ENCODE measurements around the gene RTCB.
"Not testable (repeated sequence)": the region's sequence is repeated elsewhere in the genome, so short reads cannot be mapped to it uniquely, and the experiment has no call there.

- TF ChIP-seq GABPA (IDR thresholded peaks at IDR 0.05; ENCODE audit: low read depth); CTCF (IDR thresholded peaks at IDR 0.05); USF1 (IDR thresholded peaks at IDR 0.05; ENCODE audit: borderline replicate concordance, low read depth); RFX5 (IDR thresholded peaks at IDR 0.05; ENCODE audit: low read length); MAX (IDR thresholded peaks at IDR 0.05; ENCODE audit: low read depth); JUND (IDR thresholded peaks at IDR 0.05); SIN3A (IDR thresholded peaks at IDR 0.05; ENCODE audit: borderline replicate concordance, low read depth, low read length); YY1 (IDR thresholded peaks at IDR 0.05; ENCODE audit: low read depth); RAD21 (IDR thresholded peaks at IDR 0.05; ENCODE audit: low read length); RCOR1 (IDR thresholded peaks at IDR 0.05; ENCODE audit: low read length); NRF1 (IDR thresholded peaks at IDR 0.05; ENCODE audit: low read depth, low read length); USF2 (IDR thresholded peaks at IDR 0.05; ENCODE audit: borderline replicate concordance, low read depth, low read length): not testable (repeated sequence)
These were observed 54.5 kb downstream of the RTCB start, which contains the start of gene RFPL3 for GRCh38 chr22:32357567-32357966.
